COLO829 (cell line): Measurements from ENCODE around the gene TBX6.
A peak's percentile ranks its signal among the peaks of the same experiment; 100 is the strongest.

Source experiments
- DNase-seq: peaks from one replicate; pipeline ENCODE4 v3.0.0; 2012; ENCODE audit warnings: low spot score

Gene TBX6

GRCh38 chr16:30086291-30087140 lies 5.2 kb downstream of the TBX6 start:
- no peak for DNase-seq

GRCh38 chr16:30085820-30086219 lies 5.9 kb downstream of the TBX6 start:
- DNase-seq, result no peak

- no peak for DNase-seq
These were observed 6.5 kb downstream of the TBX6 start for GRCh38 chr16:30085247-30085646.

- no peak for DNase-seq
These were observed 6.9 kb downstream of the TBX6 start for GRCh38 chr16:30084816-30085159.

- DNase-seq, result no peak
These were observed 7.5 kb downstream of the TBX6 start for GRCh38 chr16:30084096-30084815.

GRCh38 chr16:30083216-30084055 lies 8.3 kb downstream of the TBX6 start:
- DNase-seq, result no peak

GRCh38 chr16:30082545-30083090 lies 9.1 kb downstream of the TBX6 start:
- no peak for DNase-seq

- DNase-seq, result no peak
These were observed 12.2 kb downstream of the TBX6 start for GRCh38 chr16:30079480-30079879.

GRCh38 chr16:30078744-30079143 lies 13.0 kb downstream of the TBX6 start:
- DNase-seq, result no peak

- DNase-seq, result no peak
These were observed 14.1 kb downstream of the TBX6 start for GRCh38 chr16:30077656-30078055.

GRCh38 chr16:30076276-30076791 lies 15.4 kb downstream of the TBX6 start:
- DNase-seq, result no peak

GRCh38 chr16:30075503-30076275 lies 16.0 kb downstream of the TBX6 start, which contains the start of gene PPP4C:
TSS of gene PPP4C (plus strand) at chr16:30075994. CDS start at chr16:30076378, 384 bp downstream.
- DNase-seq, result peak; percentile 95

GRCh38 chr16:30070490-30070889 lies 21.2 kb downstream of the TBX6 start:
- DNase-seq, result no peak

GRCh38 chr16:30069611-30070462 lies 21.9 kb downstream of the TBX6 start:
- DNase-seq, result peak; percentile 70

GRCh38 chr16:30068750-30069610 lies 22.7 kb downstream of the TBX6 start:
- no peak for DNase-seq

GRCh38 chr16:30068333-30068732 lies 23.4 kb downstream of the TBX6 start:
- DNase-seq, result no peak

GRCh38 chr16:30067584-30067916 lies 24.2 kb downstream of the TBX6 start:
- DNase-seq, result no peak

- no peak for DNase-seq
These were observed 24.8 kb downstream of the TBX6 start for GRCh38 chr16:30066761-30067583.
